Right renal pelvis (tissue), 4 donors: ENCODE measurements around the gene EFNB2. TPM values are rescaled to one million over a fixed set of nuclear protein-coding genes. Genes with fewer than 3 reads are reported as not detected.

Experiments
- DNase-seq, 4 donors: peaks; one replicate each; pipeline ENCODE4 v3.0.0-alpha.2; 2013; ENCODE audit warnings: low read depth in 4 of 4, low spot score in 3 of 4, missing footprints in 1 of 4
- polyA plus RNA-seq, 4 donors: library from polyadenylated mRNA; unstranded; fragments of 120-200 nt; gene quantifications; one replicate each; pipeline ENCODE4 v1.2.1, GENCODE V29; 2013; ENCODE audit not compliant: insufficient read length in 4 of 4

The EFNB2 gene
- polyA plus RNA-seq, 4 donors: 140 to 159 (median 147) TPM

- DNase-seq: no peak
These were observed 67.9 kb downstream of the EFNB2 start for GRCh38 chr13:106467427-106468122.

GRCh38 chr13:106466691-106467426, 68.6 kb downstream of the EFNB2 start:
- DNase-seq: no peak

GRCh38 chr13:106464076-106464475, 71.4 kb downstream of the EFNB2 start:
- DNase-seq: no peak

GRCh38 chr13:106462710-106463109, 72.8 kb downstream of the EFNB2 start:
- DNase-seq: no peak

- DNase-seq: no peak
These were observed 79.7 kb downstream of the EFNB2 start for GRCh38 chr13:106455777-106456176.

- no peak for DNase-seq
These were observed 80.3 kb downstream of the EFNB2 start for GRCh38 chr13:106455190-106455589.

GRCh38 chr13:106453101-106453500, 82.4 kb downstream of the EFNB2 start:
- DNase-seq: no peak

GRCh38 chr13:106450991-106451390, 84.5 kb downstream of the EFNB2 start:
- DNase-seq: no peak

- no peak for DNase-seq
These were observed 86.4 kb downstream of the EFNB2 start for GRCh38 chr13:106449096-106449495.

- no peak for DNase-seq
These were observed 89.5 kb downstream of the EFNB2 start for GRCh38 chr13:106445996-106446395.

GRCh38 chr13:106443607-106444322, 91.7 kb downstream of the EFNB2 start:
- no peak for DNase-seq

GRCh38 chr13:106440866-106441265, 94.6 kb downstream of the EFNB2 start:
- no peak for DNase-seq

Other genes starting within 250 kb of the EFNB2 start
- 100 to 1,000 TPM; 291 to 325 (median 311) TPM for gene ARGLU1, start 32.5 kb upstream of the EFNB2 start, polyA plus RNA-seq